H1 (cell line): ENCODE measurements around the gene GRK5. TPM values are rescaled to one million over a fixed set of nuclear protein-coding genes. Genes with fewer than 3 reads are reported as not detected.

Experiments used
- RNF2 ChIP-seq: fragments of 200-900, 300-1000 bp; sonication (generic); IDR thresholded peaks from 2 replicates; pipeline ENCODE4 v1.7.1; 2016; ENCODE audit warnings: borderline replicate concordance, low read depth, mild to moderate bottlenecking, antibody characterized with exemption, low read length; ENCODE audit not compliant: poor library complexity, severe bottlenecking; ENCODE audit errors: missing control alignments
- SIX5 ChIP-seq: IDR thresholded peaks from 2 replicates; pipeline ENCODE4 v1.6.1; 2011; ENCODE audit warnings: mild to moderate bottlenecking, low read depth, low read length
- polyA plus RNA-seq, 7 experiments: library from polyadenylated mRNA; depleted of rRNA in 3 of 7; stranded (reverse) in 5 of 7; unstranded in 2 of 7; fragments of >200 nt in 5 of 7; fragments of 200-250 nt in 2 of 7; gene quantifications; 1 replicate in 5 of 7; 2 replicates in 1 of 7; 4 replicates in 1 of 7; pipeline versions ENCODE4 v1.2.1 to v1.2.3, GENCODE V29; 2011 to 2013; ENCODE audit warnings: missing spikeins in 2 of 7, mixed read lengths in 2 of 7
- total RNA-seq: library from RNA; stranded (reverse); fragmentation: NEBNext Ultra II Directional; extraction: Animal tissue kit (Norgen Biotek cat#: 25700); gene quantifications from 2 replicates; pipeline ENCODE4 v1.2.1, GENCODE V29; 2021

The GRK5 gene
- total and polyA plus RNA-seq, 2 of the 8 experiments (the other 6 are each of a cell fraction or from before 2014, with no cell fraction given), result 0.54 to 2.5 TPM

DNA sequence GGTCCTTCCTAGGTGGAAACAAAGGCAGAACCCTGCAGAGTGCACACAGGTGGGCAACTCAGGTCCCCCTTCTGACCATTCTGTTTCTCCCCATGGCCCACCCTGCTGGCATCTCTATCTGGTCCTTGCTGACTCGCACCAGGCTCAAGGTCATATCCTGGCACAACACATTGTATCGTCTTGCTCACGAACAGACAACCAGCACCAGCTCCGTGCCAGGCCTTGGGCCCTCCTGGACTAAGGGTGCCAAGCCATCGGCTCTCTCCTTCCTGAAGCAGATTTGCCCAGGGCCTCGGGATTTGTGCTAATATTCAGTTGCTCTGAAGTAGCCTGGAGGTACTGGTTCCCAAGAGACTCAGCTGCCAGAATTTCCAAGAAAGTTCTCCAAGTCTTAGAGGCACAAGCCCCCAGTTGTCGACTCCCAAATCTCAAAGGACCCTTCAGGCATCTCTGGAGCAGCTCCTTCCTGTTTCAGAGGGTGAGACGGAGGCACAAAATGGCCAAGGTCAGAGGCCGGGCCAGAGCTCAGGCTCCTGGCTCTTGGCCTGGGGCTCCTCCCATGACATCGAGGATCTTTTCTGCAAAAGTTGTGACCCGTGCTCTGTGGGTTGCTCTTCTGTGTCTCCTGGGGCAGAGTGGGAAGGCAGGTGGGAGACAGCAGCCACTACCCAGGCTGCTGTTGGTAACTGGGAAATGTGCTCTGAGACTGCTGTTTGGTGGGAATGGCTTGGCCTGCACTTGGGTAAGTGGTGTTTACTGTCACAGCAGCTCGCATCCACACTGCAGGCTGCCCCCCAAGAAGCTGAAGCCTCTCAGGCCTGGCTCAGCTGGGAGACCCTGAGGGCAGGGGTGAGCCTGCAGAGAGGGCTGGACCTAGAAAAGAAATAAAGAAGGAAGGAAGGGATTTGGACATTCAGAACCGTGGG, 213.8 kb downstream of the GRK5 start (continued):
- TF ChIP-seq RNF2 (no peak), SIX5 (no peak)
- TF ChIP-seq, all 59 proteins: peak for 0
